Fibroblast of lung (primary cell): ENCODE measurements around the gene OGDHL. TPM values are rescaled to one million over a fixed set of nuclear protein-coding genes. Genes with fewer than 3 reads are reported as not detected.

Source experiments
- DNase-seq, 2 donors: peaks; one replicate each; pipeline versions ENCODE4 v3.0.0 to v3.0.0-alpha.2; 2010; ENCODE audit warnings: low read depth in 2 of 2
- H2AFZ ChIP-seq: 2 replicates; pipeline ENCODE4 v1.5.1; 2012; ENCODE audit warnings: low read length, control low read depth, inconsistent platforms
- H3K27ac ChIP-seq: 2 replicates; pipeline ENCODE4 v1.5.1; 2011; ENCODE audit warnings: low read length, control low read depth; ENCODE audit not compliant: insufficient read depth
- H3K27me3 ChIP-seq: 2 replicates; pipeline ENCODE4 v1.5.1; 2011; ENCODE audit warnings: mild to moderate bottlenecking, low read length; ENCODE audit not compliant: control insufficient read depth, insufficient read depth
- H3K36me3 ChIP-seq: 2 replicates; pipeline ENCODE4 v1.5.1; 2011; ENCODE audit warnings: low read length; ENCODE audit not compliant: control insufficient read depth, insufficient read depth
- H3K4me1 ChIP-seq: 2 replicates; pipeline ENCODE4 v1.5.1; 2011; ENCODE audit warnings: low read length; ENCODE audit not compliant: control insufficient read depth, insufficient read depth; ENCODE audit errors: extremely low read depth
- H3K4me2 ChIP-seq: 2 replicates; pipeline ENCODE4 v1.5.1; 2011; ENCODE audit warnings: low read length, control low read depth; ENCODE audit not compliant: insufficient read depth; ENCODE audit errors: extremely low read depth
- H3K4me3 ChIP-seq, 4 experiments: fragments of 200-600 bp in 1 of 4; sonication (generic) in 1 of 4; replicated peaks in 1 of 4; 2 replicates each; pipeline ENCODE4 v1.5.1; 2011 to 2016; ENCODE audit warnings: low read length in 4 of 4, low read depth in 3 of 4, mild to moderate bottlenecking in 3 of 4, control low read depth in 2 of 4, inconsistent platforms in 1 of 4, mixed read lengths in 1 of 4; ENCODE audit not compliant: insufficient read depth in 1 of 4; ENCODE audit errors: control extremely low read depth in 1 of 4
- H3K79me2 ChIP-seq: 2 replicates; pipeline ENCODE4 v1.5.1; 2012; ENCODE audit warnings: mild to moderate bottlenecking, low read length, inconsistent platforms; ENCODE audit not compliant: control insufficient read depth, insufficient read depth
- H3K9ac ChIP-seq: 2 replicates; pipeline ENCODE4 v1.5.1; 2011; ENCODE audit warnings: mild to moderate bottlenecking, low read length, control low read depth; ENCODE audit not compliant: insufficient read depth
- H3K9me3 ChIP-seq: 2 replicates; pipeline ENCODE4 v1.5.1; 2012; ENCODE audit warnings: low read depth, low read length; ENCODE audit not compliant: control insufficient read depth, insufficient read depth
- H4K20me1 ChIP-seq: 2 replicates; pipeline ENCODE4 v1.5.1; 2011; ENCODE audit warnings: low read length; ENCODE audit not compliant: control insufficient read depth, insufficient read depth; ENCODE audit errors: extremely low read depth
- EZH2 ChIP-seq: IDR thresholded peaks from 2 replicates; pipeline ENCODE4 v1.5.1; 2012; ENCODE audit warnings: low read length, control low read depth, mild to moderate bottlenecking; ENCODE audit errors: missing control alignments
- polyA plus RNA-seq, 2 donors: library from polyadenylated mRNA; depleted of rRNA in 1 of 2; stranded (reverse) in 1 of 2; unstranded in 1 of 2; fragments of >200 nt; gene quantifications; 2 replicates each; pipeline ENCODE4 v1.2.1, GENCODE V29; 2011 to 2012; ENCODE audit warnings: missing spikeins in 1 of 2
- total RNA-seq: library from RNA; depleted of rRNA; stranded (reverse); fragments of >200 nt; gene quantifications from 2 replicates; pipeline ENCODE4 v1.2.1, GENCODE V29; 2014
- TF ChIP-seq, protein P1 (sequence below), 2 donors: IDR thresholded peaks in 1 of 2; conservative IDR thresholded peaks in 1 of 2; 1 replicate in 1 of 2; 2 replicates in 1 of 2; pipeline ENCODE4 v1.5.1; 2011 to 2012; ENCODE audit warnings: low read length in 2 of 2, control low read depth in 1 of 2, inconsistent platforms in 1 of 2, low read depth in 1 of 2, mild to moderate bottlenecking in 1 of 2

The OGDHL gene
- total and polyA plus RNA-seq, 2 donors (not counting 1 experiment from before 2014, with no cell fraction given), result under 0.01 to 0.06 TPM

DNA sequence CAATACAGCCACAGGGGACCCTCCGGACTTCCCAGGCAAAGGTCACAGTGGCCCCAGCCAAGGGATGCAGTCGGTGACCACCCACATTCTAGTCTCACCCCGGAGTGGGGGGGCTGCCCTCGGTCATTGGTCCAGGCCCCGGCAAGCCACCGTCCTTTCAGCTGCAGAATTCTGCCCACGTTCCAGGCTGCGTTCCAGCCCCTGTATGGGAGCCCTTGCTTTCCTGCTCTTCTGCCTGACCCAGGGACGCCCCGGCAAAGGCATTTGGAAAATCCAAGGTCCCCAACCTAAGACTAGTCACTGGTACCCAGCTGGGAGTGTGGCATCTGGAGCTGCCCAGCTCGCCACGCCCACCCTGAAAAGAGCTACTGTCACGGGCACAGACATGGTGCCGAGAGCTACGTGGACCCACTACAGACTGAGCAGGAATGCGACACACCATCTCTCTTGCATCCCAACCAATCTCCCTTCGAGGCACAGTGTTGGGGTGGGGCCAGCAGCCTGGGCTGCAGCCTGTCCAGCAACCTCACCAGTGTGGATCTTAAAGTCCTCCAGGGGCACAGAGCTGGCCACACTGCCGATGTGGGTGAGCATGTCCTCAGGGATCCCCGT lies 18.6 kb downstream of the OGDHL start:
- DNase-seq, result no peak

GRCh38 chr10:49742683-49743463 lies 19.2 kb downstream of the OGDHL start:
- DNase-seq, result no peak
- Histone ChIP-seq H3K4me1 (no peaks in the 10 kb centered on the region), H3K36me3 (no peaks in the 10 kb centered on the region), H2AFZ (no peak overlapping the region), H3K4me3 (no peak overlapping the region), H3K4me2 (no peak overlapping the region), H3K27ac (no peak overlapping the region), H3K79me2 (no peaks in the 10 kb centered on the region), H3K9ac (no peak overlapping the region), H4K20me1 (no peaks in the 10 kb centered on the region), H3K9me3 (no peaks in the 10 kb centered on the region), H3K27me3 (no peaks in the 10 kb centered on the region)
- TF ChIP-seq, protein P1, sequence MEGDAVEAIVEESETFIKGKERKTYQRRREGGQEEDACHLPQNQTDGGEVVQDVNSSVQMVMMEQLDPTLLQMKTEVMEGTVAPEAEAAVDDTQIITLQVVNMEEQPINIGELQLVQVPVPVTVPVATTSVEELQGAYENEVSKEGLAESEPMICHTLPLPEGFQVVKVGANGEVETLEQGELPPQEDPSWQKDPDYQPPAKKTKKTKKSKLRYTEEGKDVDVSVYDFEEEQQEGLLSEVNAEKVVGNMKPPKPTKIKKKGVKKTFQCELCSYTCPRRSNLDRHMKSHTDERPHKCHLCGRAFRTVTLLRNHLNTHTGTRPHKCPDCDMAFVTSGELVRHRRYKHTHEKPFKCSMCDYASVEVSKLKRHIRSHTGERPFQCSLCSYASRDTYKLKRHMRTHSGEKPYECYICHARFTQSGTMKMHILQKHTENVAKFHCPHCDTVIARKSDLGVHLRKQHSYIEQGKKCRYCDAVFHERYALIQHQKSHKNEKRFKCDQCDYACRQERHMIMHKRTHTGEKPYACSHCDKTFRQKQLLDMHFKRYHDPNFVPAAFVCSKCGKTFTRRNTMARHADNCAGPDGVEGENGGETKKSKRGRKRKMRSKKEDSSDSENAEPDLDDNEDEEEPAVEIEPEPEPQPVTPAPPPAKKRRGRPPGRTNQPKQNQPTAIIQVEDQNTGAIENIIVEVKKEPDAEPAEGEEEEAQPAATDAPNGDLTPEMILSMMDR (conservative IDR thresholded peaks at IDR 0.05 in 1 of 2, IDR thresholded peaks at IDR 0.05 in 1 of 2; ENCODE audit: low read depth in 1 of 2, low read length in 2 of 2), result no peak
- no peak for TF ChIP-seq EZH2

More for the DNA sequence above, 18.6 kb downstream of the OGDHL start:
- H2AFZ ChIP-seq, result no peak overlapping the region
- no peak overlapping the region for H3K4me2 ChIP-seq
- no peak overlapping the region for H3K27ac ChIP-seq
- H3K9me3 ChIP-seq, result no peaks in the 10 kb centered on the region
- no peak overlapping the region for H3K9ac ChIP-seq
- H4K20me1 ChIP-seq, result no peaks in the 10 kb centered on the region
- H3K4me1 ChIP-seq, result no peaks in the 10 kb centered on the region
- no peaks in the 10 kb centered on the region for H3K36me3 ChIP-seq
- H3K4me3 ChIP-seq, result no peak overlapping the region
- H3K27me3 ChIP-seq, result no peaks in the 10 kb centered on the region
- no peak for TF ChIP-seq EZH2
- TF ChIP-seq, protein P1 (conservative IDR thresholded peaks at IDR 0.05 in 1 of 2, IDR thresholded peaks at IDR 0.05 in 1 of 2; ENCODE audit: low read depth in 1 of 2, low read length in 2 of 2), result no peak
- no peaks in the 10 kb centered on the region for H3K79me2 ChIP-seq

DNA sequence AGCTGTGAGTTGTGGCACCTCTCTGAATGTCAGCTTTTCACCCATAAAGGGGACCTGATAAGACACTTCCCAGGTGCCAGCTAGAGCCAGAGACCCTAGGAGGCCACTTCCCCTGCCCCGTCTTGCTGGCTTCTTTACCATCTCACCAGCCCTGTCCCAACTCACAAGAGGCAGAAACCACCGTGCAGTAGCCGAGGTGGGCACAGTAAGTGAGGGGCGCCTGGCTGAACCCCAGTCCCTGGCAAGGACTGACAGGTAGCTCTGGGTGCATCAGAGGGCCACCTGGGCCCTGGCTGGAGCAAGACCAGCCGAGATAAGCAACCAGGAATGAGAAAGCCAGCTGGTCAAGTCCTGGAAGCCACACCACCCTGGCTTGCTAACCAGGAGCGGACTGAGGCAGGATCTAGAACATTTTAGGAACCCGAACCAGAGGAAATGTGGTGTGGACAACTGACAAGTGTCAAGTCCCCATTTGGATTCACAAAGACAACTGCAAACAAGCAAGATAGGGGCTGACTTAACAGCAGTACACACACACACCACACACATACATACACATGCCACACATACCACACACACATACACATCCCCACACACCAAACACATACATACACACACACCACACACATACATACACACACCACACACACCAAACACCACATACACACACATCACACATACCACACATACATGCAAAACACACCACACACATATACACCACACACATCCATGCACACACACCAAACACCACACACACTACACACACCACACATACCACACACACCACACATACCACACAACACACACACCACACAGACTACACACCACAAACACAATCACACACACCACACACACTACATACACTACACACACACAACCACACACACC lies 20.8 kb downstream of the OGDHL start:
- TF ChIP-seq, protein P1 (conservative IDR thresholded peaks at IDR 0.05 in 1 of 2, IDR thresholded peaks at IDR 0.05 in 1 of 2; ENCODE audit: low read depth in 1 of 2, low read length in 2 of 2), result no peak
- no peak for TF ChIP-seq EZH2
- no peaks in the 10 kb centered on the region for H3K9me3 ChIP-seq
- no peaks in the 10 kb centered on the region for H3K79me2 ChIP-seq
- no peak overlapping the region for H3K27ac ChIP-seq
- peak in 1 of 2 donors; percentile 2 for DNase-seq
- no peaks in the 10 kb centered on the region for H3K4me1 ChIP-seq
- H3K4me2 ChIP-seq, result no peak overlapping the region
- H3K4me3 ChIP-seq, result no peak overlapping the region
- no peak overlapping the region for H2AFZ ChIP-seq
- H3K36me3 ChIP-seq, result no peaks in the 10 kb centered on the region
- H3K27me3 ChIP-seq, result no peaks in the 10 kb centered on the region
- no peak overlapping the region for H3K9ac ChIP-seq
- H4K20me1 ChIP-seq, result no peaks in the 10 kb centered on the region
